HepG2 (cell line): Measurements from ENCODE around the gene DDRGK1. TPM values are rescaled to one million over a fixed set of nuclear protein-coding genes. Genes with fewer than 3 reads are reported as not detected.

Source experiments
- BRD4 ChIP-seq: sonication (generic); formaldehyde crosslinking; IDR thresholded peaks from 2 replicates; pipeline ENCODE4 v1.4.0; 2020; ENCODE audit warnings: missing genetic modification reagents
- DNMT1 ChIP-seq: sonication (generic); formaldehyde crosslinking; IDR thresholded peaks from 2 replicates; pipeline ENCODE4 v1.5.1; 2020; ENCODE audit warnings: mild to moderate bottlenecking, missing genetic modification reagents
- HMGXB4 ChIP-seq, 2 experiments: sonication (generic) in 1 of 2; formaldehyde crosslinking in 1 of 2; IDR thresholded peaks; 2 replicates each; pipeline versions ENCODE4 v1.4.0 to v1.6.1; 2018 to 2020; ENCODE audit warnings: missing genetic modification reagents in 2 of 2, borderline replicate concordance in 1 of 2, low read depth in 1 of 2, mild to moderate bottlenecking in 1 of 2, missing biosample characterization in 1 of 2
- MXD1 ChIP-seq: sonication (generic); formaldehyde crosslinking; IDR thresholded peaks from 2 replicates; pipeline ENCODE4 v1.4.0; 2020; ENCODE audit warnings: mild to moderate bottlenecking, missing genetic modification reagents
- MXD4 ChIP-seq: IDR thresholded peaks from 2 replicates; pipeline ENCODE4 v1.6.1; 2016; ENCODE audit warnings: mild to moderate bottlenecking, missing biosample characterization, missing genetic modification reagents
- SP4 ChIP-seq: sonication (generic); formaldehyde crosslinking; IDR thresholded peaks from 2 replicates; pipeline ENCODE4 v1.8.1; 2023; ENCODE audit warnings: mild to moderate bottlenecking, missing genetic modification reagents
- TEAD3 ChIP-seq: optimal IDR thresholded peaks from 2 replicates; pipeline ENCODE3; 2016; ENCODE audit warnings: borderline replicate concordance
- TOPORS ChIP-seq: sonication (generic); formaldehyde crosslinking; IDR thresholded peaks from 2 replicates; pipeline ENCODE4 v1.8.0; 2023; ENCODE audit warnings: mild to moderate bottlenecking, missing genetic modification reagents
- ZBTB33 ChIP-seq: sonication (generic); formaldehyde crosslinking; IDR thresholded peaks from 2 replicates; pipeline ENCODE4 v1.4.0; 2020; ENCODE audit warnings: missing genetic modification reagents
- ZBTB42 ChIP-seq: sonication (generic); formaldehyde crosslinking; IDR thresholded peaks from 2 replicates; pipeline ENCODE4 v1.5.0; 2020; ENCODE audit warnings: mild to moderate bottlenecking, missing genetic modification reagents
- ZFX ChIP-seq: sonication (generic); formaldehyde crosslinking; IDR thresholded peaks from 2 replicates; pipeline ENCODE4 v1.4.0; 2020; ENCODE audit warnings: mild to moderate bottlenecking, low read depth, missing genetic modification reagents, moderate library complexity
- ZNF333 ChIP-seq: sonication (generic); formaldehyde crosslinking; IDR thresholded peaks from 2 replicates; pipeline ENCODE4 v1.4.0; 2020; ENCODE audit warnings: mild to moderate bottlenecking, missing genetic modification reagents, borderline replicate concordance
- ZNF687 ChIP-seq: sonication (generic); formaldehyde crosslinking; IDR thresholded peaks from 2 replicates; pipeline ENCODE4 v1.5.1; 2020; ENCODE audit warnings: mild to moderate bottlenecking, missing genetic modification reagents, moderate library complexity
- ZNF775 ChIP-seq: sonication (generic); formaldehyde crosslinking; IDR thresholded peaks from 2 replicates; pipeline ENCODE4 v1.4.0; 2020; ENCODE audit warnings: missing genetic modification reagents, mild to moderate bottlenecking, moderate library complexity, borderline replicate concordance
- ZSCAN20 ChIP-seq: sonication (generic); formaldehyde crosslinking; IDR thresholded peaks from 2 replicates; pipeline ENCODE4 v1.4.0; 2020; ENCODE audit warnings: missing genetic modification reagents, mild to moderate bottlenecking, borderline replicate concordance
- polyA plus RNA-seq, 8 experiments: library from polyadenylated mRNA; depleted of rRNA in 3 of 8; stranded (reverse) in 7 of 8; unstranded in 1 of 8; fragments of >200 nt; fragmentation: Illumina TruSeq in 4 of 8; extraction: Trizol in 4 of 8; gene quantifications; 2 replicates each; pipeline versions ENCODE4 v1.2.1 to v1.2.3, GENCODE V29; 2011 to 2016; ENCODE audit warnings: low read depth in 4 of 8, missing spikeins in 1 of 8, mixed read lengths in 1 of 8; ENCODE audit not compliant: insufficient read depth in 1 of 8
- total RNA-seq, 5 experiments: library from RNA; depleted of rRNA; stranded (reverse); fragments of >200 nt; fragmentation: Illumina TruSeq; extraction: Trizol; gene quantifications; 2 replicates each; pipeline ENCODE4 v1.2.3, GENCODE V29; 2016; ENCODE audit warnings: low read depth in 1 of 5

DDRGK1 gene
- total and polyA plus RNA-seq, 2 of the 13 experiments (the other 11 are each of a cell fraction or from before 2014, with no cell fraction given): 96.7 to 149 TPM

GRCh38 chr20:3239867-3240775 lies 35.6 kb upstream of the DDRGK1 start (continued):
- TF ChIP-seq ZSCAN20 (CRISPR knock-in tag) (0 out of 2 replicates have a peak, but pooled peaks have one; percentile 16), ZNF687 (CRISPR knock-in tag) (peak; percentile 56), ZBTB42 (CRISPR knock-in tag) (0 out of 2 replicates have a peak, but pooled peaks have one; percentile 27), MXD4 (0 out of 2 replicates have a peak, but pooled peaks have one; percentile 1), BRD4 (0 out of 2 replicates have a peak, but pooled peaks have one; percentile 18), HMGXB4 (CRISPR knock-in tag; IDR thresholded peaks at IDR 0.05; ENCODE audit: borderline replicate concordance in 1 of 2, low read depth in 1 of 2) (0 out of 4 replicates have a peak, but pooled peaks of 1 of the 2 experiments have one; percentile 3), MXD1 (CRISPR knock-in tag) (peak; percentile 57; the same call in 1 of the 2 replicates), ZNF333 (CRISPR knock-in tag) (0 out of 2 replicates have a peak, but pooled peaks have one; percentile 70), DNMT1 (CRISPR knock-in tag) (peak; percentile 27), TOPORS (CRISPR knock-in tag) (no peak), ZFX (CRISPR knock-in tag) (0 out of 2 replicates have a peak, but pooled peaks have one; percentile 7), TEAD3 (CRISPR knock-in tag) (peak; percentile 7), SP4 (0 out of 2 replicates have a peak, but pooled peaks have one; percentile 50), ZNF775 (no peak), ZBTB33 (CRISPR knock-in tag) (peak; percentile 66; the same call in 1 of the 2 replicates)
